Measurements from ENCODE around the gene MYO9B. TPM values are rescaled to one million over a fixed set of nuclear protein-coding genes. Genes with fewer than 3 reads are reported as not detected.

The MYO9B gene
- total RNA-seq, 1 experiment from 2014 or later = 79.4 TPM

GRCh38 chr19:17076543-17076991 is 990 bp downstream of the MYO9B start:
- Histone ChIP-seq H3K9me3 (ENCODE audit: control insufficient read depth, insufficient read depth, low read depth, low read length) (no peaks in the 10 kb centered on the region), H3K4me3 (ENCODE audit: low read depth in 2 of 2, low read length in 2 of 2) (peak overlapping the region; percentile 61 to 81), H3K27me3 (ENCODE audit: control insufficient read depth, insufficient read depth, low read length) (no peaks in the 10 kb centered on the region), H3K4me1 (ENCODE audit: control insufficient read depth, insufficient read depth, low read length) (peaks cover 32% of the 10 kb centered on the region), H3K27ac (ENCODE audit: low read length) (peak overlapping the region; percentile 76), H3K36me3 (ENCODE audit: control insufficient read depth, insufficient read depth, low read length) (no peaks in the 10 kb centered on the region)
- DNase-seq (ENCODE audit: low read depth, low spot score) (no peak), ATAC-seq (peak; percentile 14)
- intact Hi-C loops (cut with micrococcal nuclease; ENCODE audit: unreplicated experiment) = no loop called here
- TF ChIP-seq POLR2AphosphoS5 (IDR thresholded peaks at IDR 0.05; ENCODE audit: low read depth, low read length) (no peak), TCF7L2 (IDR thresholded peaks at IDR 0.05; ENCODE audit: low read depth, low read length) (no peak), SIN3A (IDR thresholded peaks at IDR 0.05; ENCODE audit: borderline replicate concordance, insufficient read depth, low read depth, low read length) (no peak), CTCF (IDR thresholded peaks at IDR 0.05) (no peak), REST (IDR thresholded peaks at IDR 0.05; ENCODE audit: insufficient read depth in 1 of 2, low read depth in 2 of 2, low read length in 1 of 2) (no peak)
- TSS peak; percentile 73 for BruUV-seq (replicated peaks)
- in situ Hi-C loops (cut with HindIII; ENCODE audit: low pct_unique_long_range_greater_than_20kb, low sequenced_read_pairs) = no loop called here
- ChIA-PET POLR2A (no interaction called here), CTCF (interaction anchor here (0.5 kb wide), 1 partner anchor 305 kb away, joined by 5 read pairs; no protein-coding TSS in a partner anchor)

GRCh38 chr19:17077447-17078028 is 2.0 kb downstream of the MYO9B start:
- Histone ChIP-seq H3K4me1 (ENCODE audit: control insufficient read depth, insufficient read depth, low read length) (peaks cover 32% of the 10 kb centered on the region), H3K27me3 (ENCODE audit: control insufficient read depth, insufficient read depth, low read length) (no peaks in the 10 kb centered on the region), H3K4me3 (ENCODE audit: low read depth in 2 of 2, low read length in 2 of 2) (peak overlapping the region; percentile 61 to 81), H3K36me3 (ENCODE audit: control insufficient read depth, insufficient read depth, low read length) (no peaks in the 10 kb centered on the region), H3K27ac (ENCODE audit: low read length) (peak overlapping the region; percentile 76), H3K9me3 (ENCODE audit: control insufficient read depth, insufficient read depth, low read depth, low read length) (no peaks in the 10 kb centered on the region)
- no TSS peak for BruUV-seq (replicated peaks)
- ChIA-PET CTCF (no interaction called here), POLR2A (no interaction called here)
- intact Hi-C loops (cut with micrococcal nuclease; ENCODE audit: unreplicated experiment) = no loop called here
- ATAC-seq (no peak), DNase-seq (ENCODE audit: low read depth, low spot score) (no peak)
- in situ Hi-C loops (cut with HindIII; ENCODE audit: low pct_unique_long_range_greater_than_20kb, low sequenced_read_pairs) = no loop called here
- TF ChIP-seq SIN3A (IDR thresholded peaks at IDR 0.05; ENCODE audit: borderline replicate concordance, insufficient read depth, low read depth, low read length) (no peak), POLR2AphosphoS5 (IDR thresholded peaks at IDR 0.05; ENCODE audit: low read depth, low read length) (no peak), REST (IDR thresholded peaks at IDR 0.05; ENCODE audit: insufficient read depth in 1 of 2, low read depth in 2 of 2, low read length in 1 of 2) (no peak), CTCF (IDR thresholded peaks at IDR 0.05) (no peak), TCF7L2 (IDR thresholded peaks at IDR 0.05; ENCODE audit: low read depth, low read length) (no peak)

Data from Panc1 (cell line).